DND-41 (cell line): Measurements from ENCODE around the gene AMER2.

Source experiments
- ATAC-seq: fragments of 200-7000 bp; cut with Tn5 transposase; 3 replicates; pipeline ENCODE4 v1.9.1; 2021; ENCODE audit warnings: low read depth; ENCODE audit not compliant: insufficient read depth
- DNase-seq: peaks from one replicate; pipeline ENCODE4 v3.0.0-alpha.2; 2020
- H2AFZ ChIP-seq: 2 replicates; pipeline ENCODE4 v1.6.0; 2012; ENCODE audit warnings: low read depth, low read length
- H3K27ac ChIP-seq: 2 replicates; pipeline ENCODE4 v1.5.1; 2012; ENCODE audit warnings: low read length, inconsistent platforms
- H3K27me3 ChIP-seq: fragments of 200-600 bp; sonication (generic); 2 replicates; pipeline ENCODE4 v1.6.0; 2012; ENCODE audit warnings: low read length, mild to moderate bottlenecking, inconsistent platforms; ENCODE audit not compliant: insufficient read depth, poor library complexity
- H3K36me3 ChIP-seq: 2 replicates; pipeline ENCODE4 v1.5.1; 2012; ENCODE audit warnings: low read length, inconsistent platforms; ENCODE audit not compliant: insufficient read depth
- H3K4me1 ChIP-seq: 2 replicates; pipeline ENCODE4 v1.5.1; 2012; ENCODE audit warnings: mild to moderate bottlenecking, low read length; ENCODE audit not compliant: insufficient read depth
- H3K4me2 ChIP-seq: 2 replicates; pipeline ENCODE4 v1.6.0; 2012; ENCODE audit warnings: mild to moderate bottlenecking, moderate library complexity, low read length, inconsistent platforms; ENCODE audit not compliant: insufficient read depth
- H3K4me3 ChIP-seq, 2 experiments: fragments of 200-600 bp in 1 of 2; shearing (Covaris generic) in 1 of 2; 2 replicates each; pipeline ENCODE4 v1.5.1; 2012 to 2016; ENCODE audit warnings: inconsistent platforms in 2 of 2, low read length in 2 of 2, mild to moderate bottlenecking in 2 of 2, low read depth in 1 of 2, moderate library complexity in 1 of 2
- H3K79me2 ChIP-seq: 2 replicates; pipeline ENCODE4 v1.6.0; 2012; ENCODE audit warnings: low read length, inconsistent platforms; ENCODE audit not compliant: insufficient read depth
- H3K9ac ChIP-seq: 2 replicates; pipeline ENCODE4 v1.6.0; 2012; ENCODE audit warnings: low read depth, mild to moderate bottlenecking, inconsistent platforms, low read length, moderate library complexity
- H3K9me3 ChIP-seq: 2 replicates; pipeline ENCODE4 v1.5.1; 2012; ENCODE audit warnings: low read length, moderate library complexity, mild to moderate bottlenecking, inconsistent platforms; ENCODE audit not compliant: insufficient read depth, severe bottlenecking
- H4K20me1 ChIP-seq: 2 replicates; pipeline ENCODE4 v1.6.0; 2012; ENCODE audit warnings: low read length; ENCODE audit not compliant: insufficient read depth
- EZH2 ChIP-seq: IDR thresholded peaks from 3 replicates; pipeline ENCODE4 v1.6.1; 2012; ENCODE audit warnings: borderline replicate concordance, low read depth, mild to moderate bottlenecking, moderate library complexity, low read length, inconsistent platforms; ENCODE audit not compliant: severe bottlenecking
- TF ChIP-seq, protein P1 (sequence below): IDR thresholded peaks from 2 replicates; pipeline ENCODE4 v1.5.1; 2012; ENCODE audit warnings: borderline replicate concordance, low read length, moderate library complexity, mild to moderate bottlenecking; ENCODE audit not compliant: poor library complexity, severe bottlenecking; ENCODE audit errors: extremely low read depth

The AMER2 gene

DNA sequence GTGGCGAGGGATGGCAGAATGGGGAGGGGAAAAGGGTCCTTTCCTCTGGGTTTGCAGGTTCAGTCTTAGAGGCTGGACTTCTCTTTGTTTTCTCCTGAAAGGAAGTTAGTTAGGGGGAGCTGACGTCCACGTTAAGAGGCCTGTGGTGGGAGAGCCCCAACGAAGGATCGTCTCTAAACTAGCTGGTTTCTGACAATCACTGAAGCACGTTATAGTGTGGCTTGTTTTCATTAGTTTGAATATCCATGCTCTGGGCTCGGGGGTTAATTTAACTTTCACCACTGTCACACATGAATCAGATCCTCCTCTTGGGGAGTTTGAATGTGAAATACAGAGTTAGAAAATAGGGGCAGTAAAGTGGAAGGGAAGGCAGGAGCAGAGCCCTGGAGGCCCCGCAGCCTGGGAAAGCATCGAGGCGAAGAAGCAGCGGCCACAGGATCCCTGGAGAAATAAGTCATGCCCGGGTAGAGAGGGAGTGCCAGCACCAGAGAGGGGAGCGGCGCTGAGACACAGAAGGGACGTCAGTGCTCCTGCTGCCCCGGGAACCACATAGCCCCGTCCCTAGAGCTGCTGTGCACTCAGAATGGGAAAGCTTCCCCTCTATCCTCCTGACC is 31.1 kb upstream of the AMER2 start:
- Histone ChIP-seq H3K9ac (no peak overlapping the region), H3K4me3 (no peak overlapping the region), H4K20me1 (no peaks in the 10 kb centered on the region), H3K4me1 (no peaks in the 10 kb centered on the region), H3K9me3 (no peaks in the 10 kb centered on the region), H2AFZ (no peak overlapping the region), H3K4me2 (no peak overlapping the region), H3K27ac (no peak overlapping the region), H3K36me3 (no peaks in the 10 kb centered on the region), H3K27me3 (no peaks in the 10 kb centered on the region), H3K79me2 (no peaks in the 10 kb centered on the region)
- no peak for DNase-seq
- no peak for ATAC-seq
- TF ChIP-seq, protein P1, sequence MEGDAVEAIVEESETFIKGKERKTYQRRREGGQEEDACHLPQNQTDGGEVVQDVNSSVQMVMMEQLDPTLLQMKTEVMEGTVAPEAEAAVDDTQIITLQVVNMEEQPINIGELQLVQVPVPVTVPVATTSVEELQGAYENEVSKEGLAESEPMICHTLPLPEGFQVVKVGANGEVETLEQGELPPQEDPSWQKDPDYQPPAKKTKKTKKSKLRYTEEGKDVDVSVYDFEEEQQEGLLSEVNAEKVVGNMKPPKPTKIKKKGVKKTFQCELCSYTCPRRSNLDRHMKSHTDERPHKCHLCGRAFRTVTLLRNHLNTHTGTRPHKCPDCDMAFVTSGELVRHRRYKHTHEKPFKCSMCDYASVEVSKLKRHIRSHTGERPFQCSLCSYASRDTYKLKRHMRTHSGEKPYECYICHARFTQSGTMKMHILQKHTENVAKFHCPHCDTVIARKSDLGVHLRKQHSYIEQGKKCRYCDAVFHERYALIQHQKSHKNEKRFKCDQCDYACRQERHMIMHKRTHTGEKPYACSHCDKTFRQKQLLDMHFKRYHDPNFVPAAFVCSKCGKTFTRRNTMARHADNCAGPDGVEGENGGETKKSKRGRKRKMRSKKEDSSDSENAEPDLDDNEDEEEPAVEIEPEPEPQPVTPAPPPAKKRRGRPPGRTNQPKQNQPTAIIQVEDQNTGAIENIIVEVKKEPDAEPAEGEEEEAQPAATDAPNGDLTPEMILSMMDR, result no peak

DNA sequence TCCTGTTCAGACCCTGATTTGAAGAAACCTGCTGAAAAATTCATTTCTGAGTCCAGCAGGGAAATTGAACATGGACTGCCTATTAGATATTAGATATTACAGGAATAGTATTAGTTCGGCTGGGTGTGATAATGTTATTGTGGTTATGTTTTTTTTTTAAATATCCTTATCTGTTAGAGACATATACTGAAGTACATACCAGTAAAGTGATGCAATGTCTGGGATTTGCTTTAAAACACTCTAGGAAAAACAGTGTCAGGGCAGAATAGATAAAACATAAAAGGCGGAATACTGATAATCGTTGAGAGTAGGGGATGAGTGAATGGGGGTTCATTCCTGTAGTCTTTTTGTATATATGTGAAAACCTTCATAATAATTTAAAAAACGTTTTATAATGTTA is 28.7 kb upstream of the AMER2 start:
- TF ChIP-seq, protein P1, result no peak
- TF ChIP-seq EZH2, result no peak
- H3K4me1 ChIP-seq, result no peaks in the 10 kb centered on the region
- H3K9me3 ChIP-seq, result no peaks in the 10 kb centered on the region
- no peaks in the 10 kb centered on the region for H3K79me2 ChIP-seq
- no peak overlapping the region for H3K9ac ChIP-seq
- no peak overlapping the region for H2AFZ ChIP-seq
- H4K20me1 ChIP-seq, result no peaks in the 10 kb centered on the region
- no peak overlapping the region for H3K4me2 ChIP-seq
- DNase-seq, result no peak
- no peak for ATAC-seq
- peaks cover 3% of the 10 kb centered on the region for H3K27me3 ChIP-seq
- H3K36me3 ChIP-seq, result no peaks in the 10 kb centered on the region
- H3K4me3 ChIP-seq, result no peak overlapping the region
- no peak overlapping the region for H3K27ac ChIP-seq

DNA sequence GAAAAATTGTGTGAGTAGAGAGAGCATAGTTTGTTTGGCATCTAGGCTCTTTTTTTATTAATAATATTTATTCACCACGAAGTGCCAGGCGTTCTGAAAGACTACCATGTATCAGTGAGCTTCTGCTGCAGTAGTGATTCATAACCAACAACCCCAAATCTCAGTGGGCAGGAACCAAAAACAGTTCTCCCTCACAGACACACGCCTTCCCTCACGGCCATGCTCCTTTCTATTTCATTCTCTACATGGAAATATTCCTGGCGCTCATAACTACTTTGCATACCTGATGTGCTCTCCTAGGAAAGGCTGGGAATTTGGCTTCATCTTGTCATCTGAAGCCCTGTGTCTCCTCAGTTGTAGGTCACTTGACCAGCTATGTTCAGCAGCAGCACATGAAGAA is 26.6 kb upstream of the AMER2 start:
- H3K4me3 ChIP-seq, result no peak overlapping the region
- H3K79me2 ChIP-seq, result no peaks in the 10 kb centered on the region
- no peaks in the 10 kb centered on the region for H3K36me3 ChIP-seq
- H4K20me1 ChIP-seq, result no peaks in the 10 kb centered on the region
- H3K4me2 ChIP-seq, result no peak overlapping the region
- ATAC-seq, result no peak
- no peak overlapping the region for H3K9ac ChIP-seq
- H3K27ac ChIP-seq, result no peak overlapping the region
- TF ChIP-seq, protein P1, result no peak
- no peak for TF ChIP-seq EZH2
- H3K27me3 ChIP-seq, result peaks cover 3% of the 10 kb centered on the region
- no peak for DNase-seq
- no peaks in the 10 kb centered on the region for H3K4me1 ChIP-seq
- no peaks in the 10 kb centered on the region for H3K9me3 ChIP-seq
- no peak overlapping the region for H2AFZ ChIP-seq

DNA sequence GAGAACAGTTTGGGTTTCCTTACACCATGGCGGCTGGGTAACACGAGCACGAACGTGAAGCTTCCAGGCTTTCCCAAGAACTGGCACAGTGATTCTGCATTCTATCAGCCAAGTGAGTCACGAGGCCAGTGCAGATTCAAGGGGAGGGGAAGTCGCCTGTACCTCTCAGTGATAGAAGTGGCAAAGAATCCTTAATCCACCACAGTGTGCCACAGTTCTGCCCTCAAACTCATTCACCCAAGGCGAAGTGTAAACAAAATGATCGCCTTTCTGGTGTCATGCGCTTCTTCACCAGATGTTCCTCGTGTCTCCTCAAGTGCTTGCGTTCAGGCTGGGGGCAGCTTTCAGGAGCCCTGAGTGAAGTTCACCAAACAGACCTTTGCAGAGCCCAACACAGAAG is 24.9 kb upstream of the AMER2 start:
- no peak overlapping the region for H2AFZ ChIP-seq
- no peak overlapping the region for H3K27ac ChIP-seq
- H3K4me3 ChIP-seq, result no peak overlapping the region
- no peak overlapping the region for H3K9ac ChIP-seq
- no peak overlapping the region for H3K4me2 ChIP-seq
- no peaks in the 10 kb centered on the region for H3K36me3 ChIP-seq
- ATAC-seq (no peak), DNase-seq (no peak)
- TF ChIP-seq, protein P1, result no peak
- no peaks in the 10 kb centered on the region for H3K4me1 ChIP-seq
- H4K20me1 ChIP-seq, result no peaks in the 10 kb centered on the region
- no peaks in the 10 kb centered on the region for H3K9me3 ChIP-seq
- peaks cover 9% of the 10 kb centered on the region for H3K27me3 ChIP-seq
- H3K79me2 ChIP-seq, result no peaks in the 10 kb centered on the region
